ENCODE results near the gene PHF2. TPM values are rescaled to one million over a fixed set of nuclear protein-coding genes. Genes with fewer than 3 reads are reported as not detected.

Gene PHF2
- total RNA-seq, 1 experiment from 2014 or later = 10.3 TPM

- Mint-ChIP-seq H3K36me3 (ENCODE audit: insufficient read depth, unreplicated experiment) (no peaks in the 10 kb centered on the region), H3K27ac (ENCODE audit: unreplicated experiment) (no peak overlapping the region), H3K4me3 (ENCODE audit: unreplicated experiment) (no peak overlapping the region), H3K9me3 (ENCODE audit: unreplicated experiment) (no peaks in the 10 kb centered on the region), H3K27me3 (ENCODE audit: insufficient read depth, unreplicated experiment) (no peaks in the 10 kb centered on the region), H3K4me1 (ENCODE audit: low read depth, unreplicated experiment) (no peaks in the 10 kb centered on the region)
- Histone ChIP-seq H3K36me3 (ENCODE audit: control insufficient read depth, insufficient read depth, low read length) (no peaks in the 10 kb centered on the region; the same call in 1 of the 2 replicates), H3K4me1 (no peaks in the 10 kb centered on the region), H3K27me3 (replicated peaks; ENCODE audit: control insufficient read depth, insufficient read depth, low read length) (no peaks in the 10 kb centered on the region), H3K9me3 (no peaks in the 10 kb centered on the region), H3K4me3 (ENCODE audit: low read depth, low read length) (no peak overlapping the region)
- BruUV-seq (replicated peaks) = no TSS peak
- TF ChIP-seq, protein P1, sequence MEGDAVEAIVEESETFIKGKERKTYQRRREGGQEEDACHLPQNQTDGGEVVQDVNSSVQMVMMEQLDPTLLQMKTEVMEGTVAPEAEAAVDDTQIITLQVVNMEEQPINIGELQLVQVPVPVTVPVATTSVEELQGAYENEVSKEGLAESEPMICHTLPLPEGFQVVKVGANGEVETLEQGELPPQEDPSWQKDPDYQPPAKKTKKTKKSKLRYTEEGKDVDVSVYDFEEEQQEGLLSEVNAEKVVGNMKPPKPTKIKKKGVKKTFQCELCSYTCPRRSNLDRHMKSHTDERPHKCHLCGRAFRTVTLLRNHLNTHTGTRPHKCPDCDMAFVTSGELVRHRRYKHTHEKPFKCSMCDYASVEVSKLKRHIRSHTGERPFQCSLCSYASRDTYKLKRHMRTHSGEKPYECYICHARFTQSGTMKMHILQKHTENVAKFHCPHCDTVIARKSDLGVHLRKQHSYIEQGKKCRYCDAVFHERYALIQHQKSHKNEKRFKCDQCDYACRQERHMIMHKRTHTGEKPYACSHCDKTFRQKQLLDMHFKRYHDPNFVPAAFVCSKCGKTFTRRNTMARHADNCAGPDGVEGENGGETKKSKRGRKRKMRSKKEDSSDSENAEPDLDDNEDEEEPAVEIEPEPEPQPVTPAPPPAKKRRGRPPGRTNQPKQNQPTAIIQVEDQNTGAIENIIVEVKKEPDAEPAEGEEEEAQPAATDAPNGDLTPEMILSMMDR (IDR thresholded peaks at IDR 0.05; ENCODE audit: insufficient read depth in 1 of 2, low read depth in 1 of 2, low read length in 1 of 2, severe bottlenecking in 1 of 2, unreplicated experiment in 1 of 2) = no peak
- ChIA-PET POLR2A (no interaction called here), CTCF (no interaction called here)
- intact Hi-C loops (cut with micrococcal nuclease; ENCODE audit: unreplicated experiment) = no loop called here
- no peak for DNase-seq
Measured at GRCh38 chr9:93653760-93654159, 77.4 kb downstream of the PHF2 start.

GRCh38 chr9:93654351-93654961 lies 78.1 kb downstream of the PHF2 start:
- no TSS peak for BruUV-seq (replicated peaks)

GRCh38 chr9:93655621-93656425 lies 79.4 kb downstream of the PHF2 start:
- no peaks in the 10 kb centered on the region for H3K9me3 Mint-ChIP-seq (ENCODE audit: unreplicated experiment)
- CTCF ChIA-PET = no interaction called here
- no TSS peak for BruUV-seq (replicated peaks)
- TF ChIP-seq, protein P1 (IDR thresholded peaks at IDR 0.05; ENCODE audit: insufficient read depth in 1 of 2, low read depth in 1 of 2, low read length in 1 of 2, severe bottlenecking in 1 of 2, unreplicated experiment in 1 of 2) = no peak
- intact Hi-C loops (cut with micrococcal nuclease; ENCODE audit: unreplicated experiment) = no loop called here
- no peak overlapping the region for H3K4me3 Mint-ChIP-seq (ENCODE audit: unreplicated experiment)
- no peaks in the 10 kb centered on the region for H3K4me1 Mint-ChIP-seq (ENCODE audit: low read depth, unreplicated experiment)
- H3K36me3 ChIP-seq (ENCODE audit: control insufficient read depth, insufficient read depth, low read length) = no peaks in the 10 kb centered on the region
- no peaks in the 10 kb centered on the region for H3K36me3 Mint-ChIP-seq (ENCODE audit: insufficient read depth, unreplicated experiment)
- no peak overlapping the region for H3K27ac Mint-ChIP-seq (ENCODE audit: unreplicated experiment)
- H3K4me1 ChIP-seq = no peaks in the 10 kb centered on the region
- POLR2A ChIA-PET = no interaction called here
- H3K27me3 ChIP-seq (replicated peaks; ENCODE audit: control insufficient read depth, insufficient read depth, low read length) = no peaks in the 10 kb centered on the region
- DNase-seq = no peak
- no peaks in the 10 kb centered on the region for H3K27me3 Mint-ChIP-seq (ENCODE audit: insufficient read depth, unreplicated experiment)
- H3K4me3 ChIP-seq (ENCODE audit: low read depth, low read length) = no peak overlapping the region
- H3K9me3 ChIP-seq = no peaks in the 10 kb centered on the region

More at GRCh38 chr9:93654351-93654961, 78.1 kb downstream of the PHF2 start:
- H3K27me3 ChIP-seq (replicated peaks; ENCODE audit: control insufficient read depth, insufficient read depth, low read length) = no peaks in the 10 kb centered on the region
- Mint-ChIP-seq H3K9me3 (ENCODE audit: unreplicated experiment) (no peaks in the 10 kb centered on the region), H3K27ac (ENCODE audit: unreplicated experiment) (no peak overlapping the region), H3K4me1 (ENCODE audit: low read depth, unreplicated experiment) (no peaks in the 10 kb centered on the region), H3K27me3 (ENCODE audit: insufficient read depth, unreplicated experiment) (no peaks in the 10 kb centered on the region), H3K4me3 (ENCODE audit: unreplicated experiment) (no peak overlapping the region), H3K36me3 (ENCODE audit: insufficient read depth, unreplicated experiment) (no peaks in the 10 kb centered on the region)
- no peak for DNase-seq
- intact Hi-C loops (cut with micrococcal nuclease; ENCODE audit: unreplicated experiment) = no loop called here
- no peak overlapping the region for H3K4me3 ChIP-seq (ENCODE audit: low read depth, low read length)
- H3K4me1 ChIP-seq = no peaks in the 10 kb centered on the region
- H3K9me3 ChIP-seq = no peaks in the 10 kb centered on the region
- ChIA-PET POLR2A (no interaction called here), CTCF (no interaction called here)
- TF ChIP-seq, protein P1 (IDR thresholded peaks at IDR 0.05; ENCODE audit: insufficient read depth in 1 of 2, low read depth in 1 of 2, low read length in 1 of 2, severe bottlenecking in 1 of 2, unreplicated experiment in 1 of 2) = no peak
- no peaks in the 10 kb centered on the region; the same call in 1 of the 2 replicates for H3K36me3 ChIP-seq (ENCODE audit: control insufficient read depth, insufficient read depth, low read length)
